NCI-H524 (cell line): ENCODE results near the gene POLN.
A peak's percentile ranks its signal among the peaks of the same experiment; 100 is the strongest.
"Not testable (repeated sequence)": the region's sequence is repeated elsewhere in the genome, so short reads cannot be mapped to it uniquely, and the experiment has no call there.

Source experiments
- DNase-seq, 2 experiments: peaks; one replicate each; lab custom pipeline; 2025; lab: John Stamatoyannopoulos, UW

POLN gene

GRCh38 chr4:2219233-2219760 is 22.6 kb downstream of the POLN start:
- DNase-seq = no peak

DNA sequence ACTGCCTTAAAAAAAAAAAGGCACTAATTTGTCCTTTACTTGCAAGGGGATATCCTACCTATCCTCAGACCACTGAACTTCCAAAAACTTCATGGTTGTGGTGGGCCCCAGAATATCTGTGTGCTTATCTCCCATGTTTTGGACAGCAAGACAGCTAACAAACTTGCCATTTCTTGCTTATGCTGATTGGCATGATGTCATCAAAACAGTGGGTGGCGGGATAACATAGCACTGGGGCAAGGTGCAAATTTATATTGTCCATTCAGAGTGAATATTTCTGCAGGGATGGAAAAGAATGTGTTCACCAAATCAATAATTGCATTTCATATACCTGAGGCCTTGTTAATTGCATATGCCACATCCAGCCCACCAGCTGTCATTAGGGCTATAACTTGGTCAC is 23.5 kb downstream of the POLN start:
- no peak for DNase-seq

- DNase-seq = no peak
These were observed 24.2 kb downstream of the POLN start for GRCh38 chr4:2217726-2218125.

GRCh38 chr4:2212831-2213230 is 29.1 kb downstream of the POLN start:
- no peak for DNase-seq

DNA sequence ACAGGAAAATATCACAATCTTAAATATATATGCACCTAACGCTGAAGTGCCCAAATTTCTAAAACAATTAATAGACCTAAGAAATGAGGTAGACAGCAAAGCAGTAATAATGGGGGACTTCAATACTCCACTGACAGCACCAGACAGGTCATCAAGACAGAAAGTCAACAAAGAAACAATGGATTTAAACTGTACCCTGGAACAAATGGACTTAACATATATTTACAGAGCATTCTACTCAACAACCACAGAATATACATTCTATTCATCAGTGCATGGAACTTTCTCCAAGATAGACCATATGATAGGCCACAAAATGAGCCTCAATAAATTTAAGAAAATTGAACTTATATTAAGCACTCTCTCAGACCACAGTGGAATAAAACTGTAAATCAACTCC is 39.1 kb downstream of the POLN start:
- not testable (repeated sequence) for DNase-seq

DNA sequence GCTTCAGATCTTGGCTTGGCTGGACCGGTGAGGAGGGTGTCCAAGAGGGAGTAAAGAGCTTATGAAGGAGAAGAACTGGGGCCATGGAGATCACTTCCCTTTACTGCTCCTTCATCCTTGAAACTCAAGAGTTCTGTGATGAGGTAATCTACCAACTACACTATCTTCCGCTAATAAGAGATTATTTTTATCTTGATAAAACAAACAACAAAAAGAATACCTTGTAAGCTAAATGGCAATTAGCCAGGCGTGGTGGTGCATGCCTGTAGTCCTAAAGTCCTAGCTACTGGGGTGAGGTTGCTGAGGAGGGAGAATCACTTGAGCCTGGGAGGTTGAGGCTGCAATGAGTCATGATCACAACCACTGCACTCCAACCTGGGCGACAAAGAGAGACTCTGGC is 47.4 kb downstream of the POLN start:
- DNase-seq = no peak

DNA sequence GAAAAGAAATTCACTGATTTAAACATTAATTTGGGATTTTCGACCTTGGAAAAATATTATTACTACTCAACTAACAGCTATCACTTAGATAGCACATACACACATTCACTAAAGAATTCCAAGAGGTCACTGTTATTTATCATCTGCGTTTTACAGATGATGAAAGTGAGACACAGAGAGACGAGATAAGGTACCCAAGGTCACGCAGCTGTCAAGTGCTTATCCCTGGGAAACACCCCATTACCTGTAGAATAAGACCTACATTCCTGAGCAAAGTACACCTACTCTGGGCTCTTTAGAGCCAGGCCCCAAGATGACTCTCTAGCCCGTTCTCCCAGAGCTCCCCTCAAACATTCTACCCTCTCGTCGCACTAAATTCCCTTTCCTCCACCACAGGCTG is 48.6 kb downstream of the POLN start:
- no peak for DNase-seq

GRCh38 chr4:2186865-2187172 is 55.1 kb downstream of the POLN start:
- no peak for DNase-seq

DNA sequence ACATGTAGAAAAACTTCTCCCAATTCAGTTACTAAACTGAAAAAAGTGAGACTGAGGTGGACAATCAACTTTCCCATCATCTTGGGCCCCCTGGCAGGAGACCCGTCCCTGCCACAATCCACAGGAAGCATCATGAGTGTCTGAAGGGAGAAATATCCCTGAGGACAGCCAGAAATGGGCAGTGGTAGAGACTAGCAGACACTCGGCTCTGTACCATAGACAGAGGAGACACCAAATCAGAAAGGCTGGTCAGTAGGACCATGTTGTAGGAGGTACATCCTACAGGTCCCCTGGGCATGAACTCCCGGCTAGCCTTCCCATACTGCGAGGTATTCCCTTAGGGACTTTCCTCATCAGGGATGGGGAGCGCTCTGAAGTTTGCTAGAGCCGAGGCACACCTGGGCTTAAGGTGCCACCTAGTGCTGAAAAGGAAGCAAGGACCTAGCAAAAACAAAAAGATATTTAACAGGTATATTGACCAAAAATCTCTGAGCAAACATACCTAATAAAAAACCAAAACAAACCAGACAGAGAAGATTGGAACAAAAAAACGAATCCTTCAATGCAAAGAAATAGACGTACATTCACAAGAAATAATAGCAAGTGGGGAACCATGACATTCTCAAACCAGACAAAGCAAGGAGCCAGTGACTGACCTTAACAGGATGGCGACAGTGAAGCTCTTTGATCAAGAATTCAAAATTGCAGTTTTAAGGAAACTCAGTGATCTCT is 55.6 kb downstream of the POLN start:
- peak in 1 of 2 experiments; percentile 51 for DNase-seq

- no peak for DNase-seq
These were observed 58.5 kb downstream of the POLN start for GRCh38 chr4:2183394-2183793.

DNA sequence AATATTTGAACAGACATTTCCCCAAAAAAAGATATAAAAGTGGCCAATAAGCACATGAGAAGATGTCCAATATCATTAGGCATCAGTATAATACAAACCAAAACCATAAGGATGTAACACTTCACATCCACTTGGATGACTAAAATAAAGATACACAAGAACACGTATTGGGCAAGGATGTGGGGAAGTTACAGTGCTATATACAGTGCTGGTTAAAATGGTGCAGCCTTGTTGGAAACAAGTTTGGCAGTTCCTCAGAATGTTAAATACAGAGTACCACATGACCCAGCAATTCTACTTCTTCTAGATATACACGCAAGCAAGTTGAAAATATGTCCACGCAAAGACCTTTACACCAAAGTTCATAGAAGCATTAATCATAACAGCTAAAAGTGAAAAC is 58.9 kb downstream of the POLN start:
- no peak for DNase-seq

DNA sequence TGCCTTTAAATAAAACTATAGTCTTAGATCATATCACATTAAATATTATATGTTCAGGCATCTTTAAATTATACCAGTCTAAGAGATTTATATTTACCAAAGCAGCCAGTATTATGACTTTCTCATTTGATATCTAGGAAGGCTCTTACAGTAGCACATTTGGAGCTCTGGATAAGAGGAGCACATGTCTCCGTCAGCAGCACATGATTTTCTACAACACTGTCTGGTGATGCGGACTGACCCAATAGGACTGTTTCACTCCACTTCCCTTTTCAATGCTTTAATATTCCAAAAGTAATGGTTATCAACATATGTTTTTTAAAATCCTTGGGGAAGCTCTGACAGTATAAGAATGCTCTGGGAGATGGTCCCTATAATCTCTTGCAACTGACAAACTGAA is 61.5 kb downstream of the POLN start:
- DNase-seq = no peak

- no peak for DNase-seq
These were observed 62.2 kb downstream of the POLN start for GRCh38 chr4:2179717-2180116.

DNA sequence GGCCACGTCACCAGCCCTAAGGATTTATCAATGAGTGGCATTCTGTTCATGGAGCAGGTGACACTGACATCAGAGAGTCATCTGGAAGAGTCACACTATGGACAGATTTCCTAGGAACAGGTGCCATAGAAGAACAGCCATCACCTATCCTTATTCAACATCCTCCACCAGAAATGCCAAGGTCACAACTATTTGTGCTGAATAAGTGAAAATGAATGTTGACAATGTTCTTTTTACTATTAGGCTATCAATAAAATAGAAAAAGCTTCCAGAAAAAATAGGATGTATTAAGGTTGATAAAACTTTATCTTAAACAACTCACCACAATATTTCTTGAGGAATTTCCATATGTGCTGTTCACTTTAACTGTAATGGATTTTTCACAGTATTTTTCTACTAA is 62.9 kb downstream of the POLN start:
- no peak for DNase-seq

DNA sequence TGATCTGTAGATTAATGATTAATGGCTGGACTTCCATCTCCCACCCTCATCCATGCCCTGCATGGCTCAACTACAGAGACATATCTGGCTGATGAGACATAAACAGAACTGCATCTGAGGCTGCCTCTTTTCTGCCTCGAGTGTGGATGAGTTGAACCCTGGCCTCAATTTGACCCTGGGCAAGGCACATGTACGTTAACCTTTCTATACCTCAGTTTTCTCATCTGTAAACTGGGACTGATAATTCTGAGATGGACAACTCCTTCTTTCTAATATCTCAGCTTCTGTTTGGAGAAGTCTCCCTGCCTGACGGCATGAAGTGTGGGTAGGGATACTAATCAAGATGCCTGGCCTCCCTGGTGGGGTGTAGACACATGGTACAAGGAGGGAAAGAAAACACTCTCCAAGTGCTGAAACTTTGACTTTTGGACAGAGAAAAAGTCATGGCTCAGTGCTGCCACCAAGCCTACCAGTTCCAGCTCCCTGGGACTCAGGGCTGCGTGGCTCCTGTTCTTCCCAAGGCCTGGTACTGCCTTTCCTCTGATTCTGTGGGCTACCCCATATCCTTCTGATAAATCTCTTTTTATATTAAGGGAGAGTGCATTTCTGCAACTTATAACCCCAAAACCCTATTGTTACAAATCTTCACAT is 64.4 kb downstream of the POLN start:
- no peak for DNase-seq

GRCh38 chr4:2175990-2176698 is 65.8 kb downstream of the POLN start:
- no peak for DNase-seq

DNA sequence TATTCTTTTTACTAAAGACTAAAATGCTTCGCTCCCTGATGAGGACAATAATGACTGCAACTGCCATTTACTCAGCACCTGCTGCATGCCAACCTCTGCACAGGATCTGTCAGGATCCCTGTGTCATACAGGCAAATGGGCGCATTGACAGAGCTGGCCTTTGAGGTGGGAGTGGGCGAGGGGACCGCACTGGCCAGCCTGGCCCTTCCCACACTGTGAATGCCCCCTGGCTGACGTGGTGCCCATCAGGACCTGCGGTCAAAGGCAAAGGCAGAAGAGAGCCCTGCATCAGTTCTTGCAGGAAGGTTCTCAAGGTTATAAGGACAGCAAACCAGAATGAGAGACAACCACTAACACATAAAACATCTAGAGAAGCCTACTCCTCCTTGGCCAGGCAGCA is 67.9 kb downstream of the POLN start:
- DNase-seq = no peak

DNA sequence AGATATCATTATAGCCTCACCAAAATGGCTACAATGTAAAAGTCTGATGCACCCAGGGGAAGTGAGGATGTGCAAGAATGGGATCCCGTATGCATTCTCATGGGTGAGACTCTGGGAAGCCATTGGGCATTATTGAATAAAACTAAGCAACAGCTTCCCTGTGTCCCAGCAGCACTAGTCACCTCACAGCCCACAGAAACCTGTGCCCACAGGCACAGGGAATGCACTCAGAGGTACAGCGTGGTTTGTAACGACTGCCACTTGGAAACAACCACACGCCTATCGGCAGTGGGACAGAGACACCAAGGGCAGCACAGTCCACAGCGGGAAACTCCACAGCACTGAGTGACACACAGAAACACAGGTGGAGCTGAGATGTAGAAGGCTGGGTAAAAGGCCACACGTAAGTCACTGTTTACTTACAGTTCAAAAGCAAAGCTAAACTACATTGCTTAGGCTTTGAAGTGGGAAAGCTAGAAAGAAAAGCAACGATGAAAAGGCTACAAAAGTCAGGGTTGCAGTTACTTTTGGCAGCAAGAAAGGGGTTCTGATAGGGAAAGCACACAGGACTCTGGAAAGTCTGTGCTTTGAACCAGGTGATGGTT is 69.2 kb downstream of the POLN start:
- DNase-seq = no peak

DNA sequence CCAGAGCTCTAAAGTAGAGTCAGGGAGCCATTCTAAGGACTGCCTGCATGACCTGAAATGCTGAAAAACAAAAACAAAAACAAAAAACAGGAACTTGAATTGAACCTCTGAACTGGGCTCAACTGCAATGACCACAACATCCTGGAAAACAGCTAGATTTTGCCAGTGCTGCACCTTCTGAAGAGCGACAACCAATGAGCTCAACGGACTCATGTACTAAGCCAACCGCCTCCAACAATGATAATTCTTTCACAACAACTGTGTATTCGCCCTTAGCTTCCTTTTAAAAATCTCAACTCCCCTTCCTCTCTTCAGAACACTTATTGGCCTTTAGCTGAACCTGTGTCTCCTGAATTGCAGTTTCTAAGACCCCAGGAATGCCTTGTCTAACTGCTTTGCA is 69.8 kb downstream of the POLN start:
- DNase-seq = no peak

DNA sequence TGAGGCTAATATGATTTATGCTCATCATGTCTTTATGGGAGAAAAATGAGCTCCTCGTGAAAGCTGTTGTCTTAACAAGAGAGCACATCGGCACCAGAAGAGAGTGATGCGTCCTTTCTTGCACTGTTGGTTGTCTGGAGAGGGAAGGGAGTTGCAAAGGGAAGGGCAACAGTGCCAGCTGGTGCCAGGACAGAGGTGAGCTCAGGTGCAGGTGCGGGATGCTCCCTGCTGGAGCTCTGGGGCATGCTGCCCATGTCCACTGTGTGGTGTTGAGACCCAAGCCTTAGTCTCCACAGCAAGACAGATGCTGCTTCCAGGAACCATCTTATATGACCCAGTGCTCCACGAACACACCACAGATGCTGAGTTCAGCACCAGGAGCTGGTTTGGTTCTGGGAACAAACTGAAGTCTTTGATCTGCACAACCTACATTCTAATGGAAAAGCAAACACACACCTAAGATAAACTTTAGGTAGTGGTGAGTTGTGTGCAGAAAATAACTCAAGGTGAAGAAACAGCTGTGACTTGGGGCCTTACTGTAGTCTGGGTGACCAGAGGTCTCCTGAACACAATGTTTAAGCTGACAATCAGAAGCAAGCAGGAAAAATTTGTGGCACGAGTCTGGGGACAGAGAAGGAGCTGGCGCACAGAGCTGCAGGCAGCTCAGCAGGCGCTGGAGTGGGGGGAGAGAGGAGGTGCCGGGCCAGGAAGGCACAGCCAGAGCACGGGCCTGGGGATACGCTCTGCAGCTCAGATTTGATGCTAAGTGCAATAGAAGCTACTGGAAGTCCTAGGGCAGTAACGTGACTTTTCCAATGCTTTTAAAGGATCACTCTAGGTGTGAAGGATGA is 73.2 kb downstream of the POLN start:
- DNase-seq = no peak

DNA sequence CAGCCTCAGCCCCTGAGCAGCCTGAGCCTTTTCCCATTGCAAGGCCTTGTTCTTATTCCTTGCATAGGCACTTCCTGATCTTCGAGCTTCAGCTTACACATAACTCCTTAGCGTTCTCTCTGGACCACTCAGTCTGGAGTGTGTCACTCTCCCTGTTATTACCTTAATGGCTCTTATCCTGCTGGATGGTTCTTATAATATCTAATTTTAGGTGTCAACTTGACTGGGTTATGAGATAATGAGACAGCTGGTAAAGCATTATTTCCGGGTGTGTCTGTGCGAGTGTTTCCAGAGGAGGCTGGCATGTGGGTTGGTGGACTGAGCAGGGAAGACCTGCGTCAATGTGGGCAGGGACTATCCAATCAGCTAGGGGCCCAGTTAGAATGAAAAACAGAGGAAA is 75.7 kb downstream of the POLN start:
- DNase-seq = peak in 1 of 2 experiments; percentile 55

DNA sequence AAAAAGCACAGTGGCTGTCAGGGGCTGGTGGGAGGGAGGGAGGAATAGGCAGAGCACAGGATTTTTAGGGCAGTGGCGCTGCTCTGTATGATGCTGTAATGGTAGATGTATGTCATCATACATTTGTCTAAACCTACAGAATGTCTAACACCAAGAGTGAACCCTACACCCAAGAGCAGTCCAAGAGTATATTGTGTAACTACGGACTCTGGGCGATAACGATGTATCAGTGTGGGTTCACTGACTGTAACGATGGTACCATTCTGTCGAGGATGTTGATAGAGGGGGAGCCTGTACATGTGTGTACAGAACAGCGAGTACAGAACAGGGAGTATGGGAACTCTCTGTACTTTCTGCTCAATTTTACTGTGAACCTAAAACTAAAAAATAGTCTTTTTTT is 76.5 kb downstream of the POLN start:
- DNase-seq = no peak
